Amniotic stem cell (primary cell): ENCODE results near the gene PTPRB.

Source experiments
- DNase-seq: peaks from one replicate; lab custom pipeline; 2025; lab: John Stamatoyannopoulos, UW

PTPRB gene

DNA sequence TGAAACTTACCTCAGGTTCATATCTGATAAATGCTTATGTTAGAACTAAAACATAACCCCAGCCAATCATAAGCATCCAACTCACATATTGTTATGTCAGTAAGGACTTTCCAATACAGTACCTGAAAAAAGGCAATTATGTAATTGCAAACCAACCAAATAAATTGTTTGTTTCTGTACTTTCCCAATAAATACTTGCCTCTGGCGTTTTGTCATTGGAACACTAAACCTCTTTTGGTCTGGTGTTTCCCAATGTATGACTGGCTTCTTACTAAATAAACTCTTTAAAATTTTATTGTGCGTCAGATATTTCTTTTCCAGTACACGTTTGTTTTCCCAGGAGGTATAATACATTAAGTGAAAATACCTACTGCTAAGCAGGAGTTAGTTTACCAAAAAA is 6.7 kb upstream of the PTPRB start:
- DNase-seq: no peak

DNA sequence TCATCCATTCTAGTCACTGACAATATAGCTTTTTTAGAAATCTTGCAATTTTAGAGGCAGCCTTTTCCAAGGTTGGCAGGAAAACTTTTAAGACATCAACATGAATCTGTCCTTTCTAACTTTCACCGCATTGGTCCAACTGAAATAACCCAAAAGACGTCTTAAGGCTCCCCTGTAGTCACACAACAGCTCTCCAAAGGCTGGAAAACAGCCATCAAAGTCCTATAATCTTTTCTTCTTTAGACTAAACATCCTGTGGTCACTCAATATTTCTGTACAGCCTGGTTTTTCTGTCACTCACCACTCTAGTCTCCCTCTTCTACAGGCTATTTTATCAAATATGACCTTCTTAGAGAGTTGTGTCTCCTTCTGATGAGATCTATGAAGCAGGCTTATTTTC is 4.5 kb upstream of the PTPRB start:
- no peak for DNase-seq

DNA sequence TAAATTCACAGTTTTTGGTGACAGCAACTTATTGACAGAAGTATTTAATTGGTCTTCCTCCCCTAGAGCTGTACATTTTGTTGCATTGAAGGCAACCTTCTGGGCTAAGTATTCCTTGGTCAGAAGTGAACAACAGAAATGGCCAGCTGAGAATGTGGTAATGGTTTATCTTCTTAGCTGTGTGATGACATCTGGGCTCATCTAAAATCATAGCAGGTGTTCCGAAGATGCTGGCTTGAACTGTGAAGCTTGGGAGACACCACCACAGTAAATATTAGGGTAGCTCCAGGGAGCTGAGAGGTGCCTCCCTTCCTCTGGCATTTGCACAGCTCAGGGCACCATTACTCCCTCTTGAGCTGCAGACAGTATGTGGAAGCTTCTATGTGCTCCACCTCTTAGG is 3.7 kb upstream of the PTPRB start:
- DNase-seq: no peak

DNA sequence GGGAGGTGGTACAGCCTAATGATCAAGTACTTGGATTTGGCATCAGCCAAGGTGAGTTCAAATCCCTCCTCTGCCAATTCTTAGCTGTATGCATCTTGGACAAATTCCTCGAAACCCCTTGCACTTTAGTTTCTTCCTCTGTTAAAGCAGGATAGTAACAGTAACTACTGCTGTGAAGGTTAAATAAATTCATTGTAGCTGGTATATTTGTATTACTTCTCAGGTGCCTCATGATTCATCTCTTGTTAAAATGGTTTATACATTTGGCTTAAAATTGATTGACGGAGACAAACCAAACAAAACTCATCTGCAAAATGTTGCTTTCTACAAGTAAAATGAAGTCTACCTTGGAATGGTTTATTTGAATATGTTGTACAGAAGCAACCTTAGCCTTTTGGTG is 2.3 kb upstream of the PTPRB start:
- no peak for DNase-seq

DNA sequence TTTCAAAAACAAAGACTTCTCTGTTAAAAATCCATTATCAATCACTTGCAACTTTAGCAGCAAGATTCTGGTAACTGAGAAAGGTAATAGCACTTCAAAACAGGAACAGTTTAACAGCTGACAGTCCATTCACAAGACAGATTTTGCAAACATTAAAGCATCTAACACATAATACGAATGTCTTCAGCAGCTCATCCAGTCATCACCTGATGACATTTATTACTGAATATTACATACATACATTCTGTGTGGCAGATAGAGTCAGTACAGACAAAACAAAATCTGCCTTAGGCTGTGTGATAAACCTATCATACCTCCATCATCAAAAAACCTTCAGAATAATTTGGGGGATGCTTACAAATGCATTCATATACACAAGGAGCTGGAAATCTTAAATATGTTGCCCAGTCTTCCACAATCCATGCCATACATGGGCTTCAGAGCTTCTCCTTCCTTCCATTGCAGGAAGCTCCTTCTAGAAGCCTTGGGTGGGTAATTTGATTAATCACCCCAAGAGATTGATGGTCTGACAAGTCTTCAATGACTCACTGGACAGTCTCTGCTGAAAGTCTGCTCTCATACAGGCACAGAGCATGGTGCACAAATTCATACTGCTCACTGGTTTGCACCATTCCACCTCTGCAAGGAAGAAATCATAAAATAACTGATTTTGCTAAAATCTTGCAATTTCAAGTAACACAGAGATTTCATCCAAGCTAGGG is 1.6 kb upstream of the PTPRB start:
- no peak for DNase-seq

DNA sequence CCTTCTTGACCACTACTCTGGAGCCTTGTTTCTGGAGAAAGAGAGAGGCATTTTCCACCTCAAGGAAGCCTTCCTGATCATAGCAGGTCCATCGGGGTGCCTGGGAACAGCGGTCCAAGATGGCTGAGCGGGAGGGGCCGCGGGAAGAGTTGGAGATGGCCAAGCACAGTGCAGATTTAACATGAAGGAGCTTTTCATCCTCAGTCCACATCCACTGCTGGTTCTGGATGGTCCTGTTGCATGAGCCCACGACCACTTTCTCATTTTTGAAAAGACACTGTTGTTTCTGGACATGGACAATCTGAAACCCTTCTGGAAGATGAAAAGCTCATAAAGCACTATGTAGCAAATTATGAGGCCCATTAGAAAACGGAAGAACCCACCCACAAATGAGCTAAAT is 1.5 kb downstream of the PTPRB start:
- DNase-seq: no peak

DNA sequence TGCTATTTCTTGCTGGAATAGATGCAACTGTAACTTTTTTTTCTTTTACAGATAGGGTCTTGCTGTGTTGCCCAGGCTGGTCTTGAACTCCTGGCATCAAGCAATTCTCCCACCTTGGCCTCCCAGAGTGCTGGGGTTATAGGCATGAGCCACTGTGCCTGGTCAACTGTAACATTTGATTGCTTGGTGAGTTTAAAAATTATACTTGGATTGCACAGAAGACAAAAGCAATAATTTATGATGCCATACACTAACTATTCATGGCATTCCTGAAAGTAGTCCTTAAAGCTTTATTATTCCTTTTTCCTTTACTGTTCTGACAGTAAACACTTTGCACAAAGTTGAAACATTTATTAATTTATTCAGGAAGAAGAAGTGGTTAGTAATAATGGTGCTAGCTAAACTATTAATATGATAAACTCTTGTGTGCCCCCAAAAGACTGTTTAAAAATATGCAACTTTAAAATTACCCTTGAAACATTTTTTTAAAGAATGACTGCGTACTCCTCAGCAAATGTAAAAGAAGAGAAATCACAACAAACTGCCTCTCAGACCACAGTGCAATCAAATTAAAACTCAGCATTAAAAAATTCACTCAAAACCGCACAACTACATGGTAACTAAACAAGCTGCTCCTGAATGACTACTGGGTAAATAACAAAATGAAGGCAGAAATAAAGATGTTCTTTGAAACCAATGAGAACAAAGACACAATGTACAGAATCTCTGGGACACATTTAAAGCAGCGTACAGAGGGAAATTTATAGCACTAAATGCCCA is 8.3 kb downstream of the PTPRB start:
- DNase-seq: no peak

DNA sequence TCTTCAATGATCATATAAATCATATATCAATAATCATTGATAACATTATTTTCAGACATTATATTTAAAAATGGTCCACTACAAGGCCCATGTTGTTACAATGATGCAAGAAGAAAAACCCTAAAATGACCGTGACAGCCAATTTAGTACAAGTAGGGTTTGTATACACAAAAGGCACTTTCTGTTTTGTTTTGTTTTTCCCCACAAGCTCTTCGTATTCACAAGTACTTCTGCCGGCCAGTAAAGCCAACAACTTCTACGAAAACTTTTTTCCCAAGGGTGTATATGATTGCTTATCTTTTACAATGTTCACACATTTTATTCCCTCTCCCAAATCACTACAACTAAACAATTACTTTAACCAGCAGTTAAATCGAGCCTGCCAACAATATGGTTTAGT is 9.6 kb downstream of the PTPRB start:
- no peak for DNase-seq

DNA sequence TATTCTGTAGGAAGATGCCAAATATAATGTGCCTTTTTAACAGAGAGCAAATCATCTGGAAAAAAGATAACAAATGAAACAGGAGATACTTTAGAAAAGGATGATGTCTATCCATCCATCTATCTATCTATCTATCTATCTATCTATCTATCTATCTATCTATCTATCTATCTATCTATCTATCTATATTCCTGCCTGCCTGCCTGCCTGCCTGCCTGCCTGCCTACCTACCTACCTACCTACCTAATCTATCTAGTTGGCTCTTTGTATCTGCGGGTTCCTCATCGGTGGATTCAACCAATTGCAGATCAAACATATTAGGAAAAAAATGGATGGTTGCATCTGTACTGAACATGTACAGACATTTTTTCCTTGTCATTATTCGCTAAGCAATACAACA is 11.0 kb downstream of the PTPRB start:
- no peak for DNase-seq

DNA sequence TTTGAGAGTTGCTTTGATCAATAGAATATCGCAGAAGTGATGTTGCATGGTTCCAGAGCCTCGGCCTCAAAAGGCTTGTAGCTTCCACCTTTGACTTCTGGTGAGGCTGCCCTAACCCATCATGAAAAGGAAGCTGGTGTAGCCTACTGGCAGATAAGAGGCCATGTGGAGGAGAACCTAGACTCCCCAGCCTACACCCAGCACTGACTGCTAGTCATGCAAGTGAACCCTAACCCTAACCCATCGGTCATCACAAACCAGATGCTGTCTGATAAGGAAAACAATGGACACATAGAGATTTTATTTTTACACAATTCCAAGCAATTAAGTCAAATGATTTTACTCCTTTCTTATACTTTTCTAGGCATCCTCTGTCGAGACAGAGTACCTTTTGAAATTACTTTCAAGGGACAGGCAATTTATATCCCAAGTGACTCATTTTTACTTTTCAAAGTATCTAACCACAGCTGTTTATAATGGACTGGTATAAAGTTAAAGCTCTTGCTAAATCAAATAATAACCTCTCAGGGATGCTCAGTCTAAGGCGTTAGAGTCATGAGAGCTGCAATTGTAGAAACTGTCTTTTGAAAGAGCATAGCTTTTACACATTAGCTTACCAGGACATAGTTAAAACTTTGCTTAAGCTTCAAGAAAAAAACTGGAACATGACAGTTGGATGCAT is 17.6 kb downstream of the PTPRB start:
- no peak for DNase-seq

DNA sequence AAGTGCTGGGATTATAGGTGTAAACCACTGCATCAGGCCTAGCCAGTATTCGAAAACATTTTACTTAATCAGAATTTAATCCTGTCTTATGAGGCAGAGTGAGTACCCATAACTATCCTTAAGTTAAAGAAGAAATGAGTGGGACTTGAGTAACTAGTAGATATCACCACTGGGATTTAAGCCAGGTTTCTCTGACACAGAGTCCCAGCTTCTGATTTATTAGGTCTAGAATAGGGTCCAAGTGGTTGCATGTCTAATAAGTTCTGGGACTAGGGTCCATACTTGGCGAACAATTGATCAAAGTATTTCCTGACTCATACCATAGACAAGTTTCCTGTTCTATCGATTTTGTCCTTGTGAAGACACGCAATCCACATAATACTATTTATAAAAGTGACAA is 18.9 kb downstream of the PTPRB start:
- DNase-seq: no peak

DNA sequence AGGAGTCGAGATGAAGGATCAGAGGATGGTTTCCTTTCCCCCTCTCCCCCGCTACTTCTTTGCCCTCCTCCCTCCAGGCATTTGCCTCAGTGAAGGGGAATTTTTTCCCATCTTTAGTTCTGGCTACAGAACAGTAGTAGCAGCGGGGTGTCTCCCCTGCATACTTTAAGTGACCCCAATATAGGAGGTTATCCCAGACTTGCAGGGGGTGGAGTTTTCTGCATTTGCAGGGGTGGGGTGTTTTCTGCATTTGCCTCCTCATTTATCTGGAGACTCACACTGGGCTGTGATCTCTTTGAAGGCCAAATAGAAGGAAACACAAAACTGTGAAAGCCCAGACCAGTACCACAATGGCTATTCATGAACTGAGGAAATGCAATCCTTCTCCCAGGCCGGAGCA is 19.8 kb downstream of the PTPRB start:
- DNase-seq: no peak

DNA sequence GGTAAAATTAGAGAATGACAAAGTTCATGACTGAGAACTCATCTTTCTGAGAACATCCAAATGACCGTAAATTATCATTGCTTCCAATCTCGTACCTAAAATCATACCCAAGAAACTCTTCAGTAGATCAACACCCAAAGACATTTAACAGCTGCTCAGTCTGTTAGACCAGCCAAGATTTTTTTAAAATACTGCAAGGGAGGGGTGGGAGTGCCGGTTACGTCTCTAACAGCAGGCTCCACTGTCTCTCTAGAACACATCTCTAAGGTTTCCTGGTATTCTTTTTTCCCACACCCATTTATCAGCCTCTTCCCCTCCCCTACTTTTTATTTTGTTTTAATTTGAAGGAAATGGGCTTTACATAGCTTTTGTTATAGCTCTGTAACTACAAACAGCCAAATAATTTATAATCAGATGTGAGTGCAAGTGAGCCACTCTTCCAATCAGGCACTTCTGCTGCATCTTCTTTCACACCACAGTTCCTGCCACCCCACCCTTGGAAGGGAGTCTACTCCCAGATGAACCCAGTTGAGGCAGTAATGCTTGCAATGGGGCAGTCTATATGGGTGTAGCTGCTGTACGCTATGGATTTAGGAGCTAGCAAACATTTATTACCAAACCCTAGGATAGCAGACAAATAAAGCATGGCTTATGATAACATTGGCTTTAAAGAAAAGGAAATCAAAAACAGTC is 21.9 kb downstream of the PTPRB start:
- DNase-seq: no peak

DNA sequence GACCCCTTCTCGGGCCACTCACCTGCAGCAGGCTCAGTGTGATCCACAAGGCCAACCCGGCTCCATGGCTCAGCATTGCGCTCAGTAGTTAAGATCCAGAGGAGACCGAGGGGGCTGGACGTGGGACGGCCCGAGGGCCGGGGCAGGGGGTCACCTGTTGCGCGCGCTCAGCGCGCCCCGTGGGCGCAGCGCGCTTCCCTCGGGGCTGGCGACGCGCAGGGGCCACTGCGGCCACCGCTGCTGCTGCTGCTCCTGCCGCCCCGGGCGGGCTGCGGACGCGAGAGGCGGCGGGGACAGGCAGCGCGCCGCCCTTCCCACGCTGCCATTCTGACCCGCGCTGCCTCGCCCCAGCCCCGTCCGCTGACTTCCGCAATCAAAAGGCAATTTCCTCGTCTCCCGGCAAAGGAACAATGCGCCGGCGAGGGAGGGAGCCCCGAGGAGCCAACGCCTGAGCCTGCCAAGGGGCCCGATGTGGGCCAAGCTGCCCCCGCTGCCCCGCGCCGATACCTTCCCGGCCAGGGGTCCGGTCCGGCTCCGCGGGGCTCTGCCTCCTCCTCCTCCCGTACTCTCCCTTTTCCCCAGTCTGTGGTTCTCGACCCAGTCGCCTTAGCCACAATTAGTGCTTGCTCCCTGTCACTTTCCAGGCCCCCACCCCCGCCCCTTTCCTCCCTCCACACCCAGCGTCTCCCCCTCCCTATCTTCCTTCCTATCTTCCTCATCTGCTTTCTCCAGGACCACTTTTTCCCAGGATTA is 27.3 kb downstream of the PTPRB start:
- DNase-seq: no peak

DNA sequence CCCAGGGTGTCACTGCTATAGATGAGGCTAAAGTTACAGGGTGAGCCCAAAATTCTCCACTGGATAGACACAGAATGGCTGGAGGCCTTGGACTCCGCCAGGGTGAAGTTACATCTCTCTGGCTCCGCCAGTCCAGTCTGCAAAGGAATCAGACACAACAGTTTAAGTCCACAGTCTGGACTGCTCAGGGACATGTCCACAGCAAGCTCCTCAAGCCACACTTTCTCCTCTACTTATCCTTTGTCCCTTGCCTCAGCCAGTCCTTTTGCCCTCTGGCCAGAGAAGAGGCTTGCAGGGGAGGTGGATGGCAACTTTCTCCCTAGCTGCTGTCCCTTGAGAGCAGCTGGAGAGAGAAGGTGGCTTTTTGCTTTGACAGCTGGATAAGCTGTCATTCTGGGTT is 28.0 kb downstream of the PTPRB start:
- DNase-seq: no peak

DNA sequence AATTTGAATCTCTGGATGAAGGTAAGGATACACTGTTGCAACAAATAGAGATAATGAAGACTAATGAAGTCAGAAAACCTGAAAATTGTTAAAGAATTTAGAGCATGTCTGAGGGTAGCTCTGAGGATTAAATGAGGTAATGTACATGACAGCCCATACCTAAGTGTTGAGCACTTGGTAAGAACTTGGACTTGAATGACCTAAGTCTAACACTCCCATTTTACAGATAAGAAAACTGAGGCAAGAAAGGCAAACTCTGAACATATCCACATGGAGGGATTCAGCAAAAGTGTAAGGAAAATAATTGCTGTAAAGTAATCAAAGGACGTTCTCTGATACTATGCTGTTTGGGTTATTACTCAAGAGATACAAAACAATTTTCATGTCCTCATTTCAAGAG is 29.0 kb downstream of the PTPRB start:
- no peak for DNase-seq

DNA sequence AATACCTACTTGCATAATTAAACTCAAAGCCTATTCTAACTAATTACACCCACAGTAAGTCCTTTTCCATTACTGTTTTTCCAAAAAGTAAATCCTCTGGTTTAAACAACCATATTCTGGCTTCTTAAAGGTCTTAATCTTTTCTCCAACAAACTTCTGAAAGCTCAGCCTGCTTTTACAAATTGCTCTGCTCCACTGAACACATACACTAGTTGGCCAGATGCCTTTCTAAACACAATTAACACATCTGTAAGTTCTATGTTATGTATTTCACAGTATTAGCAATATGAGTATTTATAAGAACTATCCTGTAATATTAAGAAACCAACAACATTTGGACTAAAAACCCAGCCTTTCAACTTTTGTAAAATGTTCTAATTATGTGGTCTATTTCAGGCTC is 30.1 kb downstream of the PTPRB start:
- no peak for DNase-seq

DNA sequence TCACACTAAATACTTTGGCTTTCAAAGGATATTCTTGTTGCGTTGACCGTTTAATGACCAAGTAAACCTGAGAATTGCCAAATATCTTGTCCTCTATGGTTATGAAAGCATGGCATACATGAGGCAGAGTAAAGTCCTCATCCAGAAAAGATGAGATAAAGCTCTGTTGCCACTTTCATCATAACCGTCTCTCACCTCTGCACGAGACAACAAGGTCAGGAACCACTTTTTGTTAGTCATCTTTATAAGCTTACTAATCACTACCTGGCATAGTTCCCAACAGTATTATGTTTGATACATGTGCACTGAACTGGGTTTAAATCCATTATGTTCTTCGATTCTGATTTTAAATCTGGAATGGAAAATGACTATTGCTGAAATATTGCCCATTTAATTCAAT is 31.3 kb downstream of the PTPRB start:
- DNase-seq: no peak

DNA sequence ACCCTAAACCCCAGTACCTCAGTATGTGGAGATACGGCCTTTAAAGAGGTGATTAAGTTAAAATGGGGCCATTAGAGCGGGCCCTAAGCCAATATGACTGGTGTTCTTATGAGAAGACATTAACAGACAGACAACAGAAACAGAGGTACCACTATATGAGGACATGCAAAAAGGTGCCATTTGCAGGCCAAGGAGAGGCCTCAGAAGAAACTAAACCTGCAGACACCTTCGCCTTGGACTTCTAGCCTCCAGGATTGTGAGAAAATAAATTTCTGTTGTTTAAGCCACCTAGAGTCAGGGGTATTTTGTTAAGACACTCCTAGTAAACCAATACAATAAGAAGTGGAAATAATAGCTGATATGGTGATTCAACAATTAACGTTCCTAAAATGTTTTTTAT is 32.6 kb downstream of the PTPRB start:
- DNase-seq: no peak

DNA sequence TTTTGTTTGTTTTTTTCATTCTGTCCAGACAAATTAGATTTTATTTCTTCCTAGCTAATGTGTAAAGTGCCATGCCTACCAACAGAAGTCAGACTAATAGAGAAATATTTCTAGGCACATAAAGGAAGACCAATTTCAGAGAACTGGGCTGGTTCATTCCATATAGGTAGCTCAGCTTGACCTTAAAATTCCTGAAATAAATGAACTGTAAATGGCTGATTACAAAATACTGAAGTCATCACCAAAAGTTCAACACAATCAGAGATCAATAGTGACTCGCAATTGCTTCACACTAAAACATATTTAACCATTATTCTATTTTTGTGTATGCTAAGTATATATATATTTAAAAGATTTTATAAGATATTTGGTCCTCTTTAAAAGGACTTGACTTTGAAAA is 34.2 kb downstream of the PTPRB start:
- no peak for DNase-seq

DNA sequence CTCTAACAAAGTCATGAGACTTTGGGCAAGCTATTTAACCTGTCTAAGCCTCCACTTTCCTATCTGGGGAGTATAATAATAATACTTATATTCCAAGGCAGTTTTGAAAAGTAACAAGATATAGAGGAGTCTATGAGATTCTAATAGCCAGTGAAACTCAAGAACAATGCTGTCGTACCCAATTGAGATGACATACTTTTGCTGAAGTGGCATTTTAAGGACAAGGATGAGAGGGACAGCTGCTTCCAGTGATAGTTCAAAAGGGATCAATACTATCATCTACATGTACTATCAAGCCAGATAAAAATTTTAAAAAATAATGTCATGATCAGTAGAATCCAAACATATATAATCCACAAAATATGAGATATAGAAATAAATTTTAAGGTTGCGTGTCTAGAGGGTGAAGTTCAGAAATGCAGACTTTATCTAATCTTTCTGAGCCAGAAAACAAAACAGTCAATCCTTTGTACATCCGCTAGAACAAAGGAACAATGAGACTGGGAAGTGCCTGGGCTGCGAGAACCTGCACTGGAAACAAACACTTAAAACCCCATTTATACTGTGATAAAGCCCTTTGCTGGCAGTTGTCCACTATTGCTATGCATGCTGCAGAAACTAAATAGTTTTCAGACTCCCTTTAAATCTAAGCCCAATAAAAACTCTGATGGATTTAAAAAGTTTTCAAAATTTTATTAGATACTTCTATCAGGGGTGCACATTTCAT is 38.6 kb downstream of the PTPRB start:
- DNase-seq: no peak
